Hepatic stellate cell (primary cell): ENCODE measurements around the gene WDR82.
A peak's percentile ranks its signal among the peaks of the same experiment; 100 is the strongest.
"Not testable (repeated sequence)": the region's sequence is repeated elsewhere in the genome, so short reads cannot be mapped to it uniquely, and the experiment has no call there.

Experiments
- DNase-seq: peaks from one replicate; pipeline ENCODE4 v3.0.0; 2011; ENCODE audit warnings: low spot score

The WDR82 gene

DNA sequence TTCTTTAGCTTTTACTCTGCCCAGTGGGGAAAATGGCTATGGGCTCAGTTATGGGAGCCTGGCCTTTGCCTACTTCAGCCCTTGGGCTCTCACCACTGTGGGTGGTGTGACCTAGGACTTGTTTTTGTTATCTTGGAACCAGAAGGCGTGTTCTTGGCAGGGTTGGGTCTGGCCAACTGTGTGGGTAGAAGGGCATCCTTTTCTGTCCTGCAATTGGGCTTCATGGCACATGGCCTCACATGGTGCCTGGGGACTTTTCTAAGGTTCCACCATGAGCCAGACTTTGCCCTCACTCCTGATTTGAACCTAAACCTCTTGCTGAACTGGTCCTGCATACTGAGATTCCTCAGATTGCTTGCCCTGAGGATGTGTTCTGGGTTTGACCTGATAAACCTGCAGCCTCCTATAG, 10.9 kb upstream of the WDR82 start:
- DNase-seq, result no peak

DNA sequence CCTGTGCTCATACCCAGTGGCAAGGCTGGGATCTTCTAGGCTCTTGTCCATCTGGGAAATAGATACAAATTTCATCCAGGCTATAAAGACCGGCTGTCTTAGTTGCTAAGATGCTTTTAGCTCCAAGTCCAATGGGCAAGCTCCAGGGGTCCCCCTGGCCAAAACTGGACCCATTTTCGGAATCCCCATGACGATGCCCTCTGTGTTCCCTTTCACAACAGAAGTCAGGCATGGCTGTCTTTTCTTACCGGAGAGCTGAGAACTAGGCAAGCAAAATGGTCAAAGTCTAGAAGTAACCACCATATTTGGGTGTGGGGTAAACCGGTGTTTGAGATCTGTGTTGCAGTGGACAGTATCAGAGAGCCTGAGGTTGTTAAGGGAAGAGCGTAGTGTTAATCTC, 10.2 kb upstream of the WDR82 start:
- DNase-seq, result no peak

DNA sequence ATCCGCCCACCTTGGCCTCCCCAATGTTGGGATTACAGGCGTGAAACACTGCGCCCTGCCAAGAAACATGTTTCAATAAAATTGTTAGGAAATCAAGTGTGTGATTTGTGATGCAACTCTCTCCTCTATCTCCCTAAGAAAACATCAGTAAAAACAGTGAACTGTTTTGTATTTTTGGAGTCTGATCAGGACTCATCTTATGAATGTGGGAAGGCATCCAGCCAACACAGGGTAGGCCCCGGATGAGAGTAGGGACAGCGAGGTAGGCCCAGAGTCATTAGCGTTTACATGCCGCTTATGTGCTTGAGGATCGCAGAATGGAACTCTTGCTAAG, 8.3 kb upstream of the WDR82 start:
- no peak for DNase-seq

- DNase-seq, result not testable (repeated sequence)
Observed at GRCh38 chr3:52284051-52284450, 5.6 kb upstream of the WDR82 start.

- DNase-seq, result no peak
Observed at GRCh38 chr3:52283306-52283705, 4.9 kb upstream of the WDR82 start.

DNA sequence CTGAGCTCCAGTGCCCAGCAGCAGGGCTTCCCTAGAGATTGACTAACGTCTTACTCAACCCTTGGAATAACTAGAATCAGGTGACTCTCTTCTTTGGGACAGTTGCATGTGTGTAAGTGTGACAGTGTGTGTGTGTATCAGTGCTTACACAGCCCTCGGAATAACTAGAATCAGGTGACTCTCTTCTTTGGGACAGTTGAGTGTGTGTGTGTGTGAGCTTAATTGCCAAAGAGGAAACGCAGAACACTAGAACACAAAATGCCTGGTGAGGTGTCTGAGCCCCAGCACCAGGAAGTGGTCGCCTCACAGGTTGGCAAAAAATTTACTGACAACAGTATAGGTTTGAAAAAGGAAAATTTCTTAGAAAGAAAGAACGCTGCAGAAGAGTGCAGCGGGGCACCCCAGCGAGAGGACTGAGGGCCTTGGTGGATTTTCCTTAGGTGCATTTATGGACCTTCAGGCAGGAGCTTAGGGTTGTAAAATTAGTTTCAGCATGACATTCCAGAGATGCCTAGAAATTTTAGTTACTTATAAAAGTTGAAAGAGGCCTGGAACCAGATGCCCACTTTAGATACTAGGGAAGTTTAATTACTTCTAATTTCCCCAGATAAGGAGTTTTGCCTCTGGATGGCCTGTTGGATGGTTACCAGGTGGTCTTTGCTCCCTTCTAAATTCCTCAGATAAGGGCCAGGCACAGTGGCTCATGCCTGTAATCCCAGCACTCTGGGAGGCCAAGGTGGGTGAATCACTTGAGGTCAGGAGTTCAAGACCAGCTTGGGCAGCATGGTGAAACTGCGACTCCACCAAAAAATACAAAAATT, 3.7 kb upstream of the WDR82 start:
- no peak for DNase-seq

GRCh38 chr3:52280050-52280461, 1.6 kb upstream of the WDR82 start:
- no peak for DNase-seq

DNA sequence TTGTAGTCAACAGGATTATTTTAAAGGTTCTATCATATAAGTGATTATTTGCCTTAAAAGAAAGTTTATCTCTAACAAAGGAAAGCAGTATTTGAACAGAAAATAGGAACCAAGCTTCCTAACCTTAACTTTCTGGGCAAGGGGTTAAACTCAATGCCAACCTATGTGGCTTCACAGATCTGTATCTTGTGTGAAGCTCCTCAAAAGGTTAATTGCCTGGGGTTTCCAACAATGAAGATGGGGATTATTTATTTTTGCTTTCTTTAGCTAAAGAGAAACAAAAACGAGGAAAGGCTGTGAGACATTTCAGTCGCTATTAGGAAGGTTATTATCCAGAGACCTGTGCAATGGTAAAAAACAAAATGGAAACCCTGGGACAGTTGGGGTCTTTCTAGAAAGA, 1.1 kb upstream of the WDR82 start:
- DNase-seq, result no peak

DNA sequence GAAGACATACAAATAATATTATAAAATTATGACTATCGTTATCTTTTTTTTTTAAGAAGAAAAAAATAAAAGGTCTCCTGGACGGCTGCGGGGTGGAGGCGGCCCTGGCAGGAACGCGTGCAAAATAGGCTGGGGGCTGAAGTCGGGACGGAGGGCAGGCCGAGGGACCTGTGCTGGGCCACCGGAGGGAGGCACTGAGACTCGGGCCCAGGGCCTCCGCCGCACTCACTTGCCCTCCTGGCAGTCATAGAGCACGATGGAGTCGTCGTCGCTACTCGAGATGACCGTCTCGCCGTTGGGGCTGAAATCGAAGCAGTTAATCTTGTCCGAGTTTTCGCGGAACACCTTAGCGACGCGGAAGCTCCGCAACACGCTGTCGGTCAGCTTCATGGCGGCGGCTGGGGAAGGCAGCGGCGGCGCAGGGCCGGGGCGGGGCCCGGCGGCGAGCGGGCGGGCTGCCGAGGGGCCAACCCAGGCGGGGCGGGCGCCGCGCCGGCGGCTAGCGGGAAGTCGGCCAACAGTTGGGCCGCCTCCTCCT, 408 bp downstream of the WDR82 start:
- peak; percentile 69 for DNase-seq

- DNase-seq, result peak; percentile 55
Observed at GRCh38 chr3:52277071-52277964, 1.1 kb downstream of the WDR82 start.

- not testable (repeated sequence) for DNase-seq
Observed at GRCh38 chr3:52274781-52275180, 3.7 kb downstream of the WDR82 start.

- no peak for DNase-seq
Observed at GRCh38 chr3:52272831-52273230, 5.6 kb downstream of the WDR82 start.

GRCh38 chr3:52272172-52272571, 6.3 kb downstream of the WDR82 start:
- DNase-seq, result not testable (repeated sequence)

DNA sequence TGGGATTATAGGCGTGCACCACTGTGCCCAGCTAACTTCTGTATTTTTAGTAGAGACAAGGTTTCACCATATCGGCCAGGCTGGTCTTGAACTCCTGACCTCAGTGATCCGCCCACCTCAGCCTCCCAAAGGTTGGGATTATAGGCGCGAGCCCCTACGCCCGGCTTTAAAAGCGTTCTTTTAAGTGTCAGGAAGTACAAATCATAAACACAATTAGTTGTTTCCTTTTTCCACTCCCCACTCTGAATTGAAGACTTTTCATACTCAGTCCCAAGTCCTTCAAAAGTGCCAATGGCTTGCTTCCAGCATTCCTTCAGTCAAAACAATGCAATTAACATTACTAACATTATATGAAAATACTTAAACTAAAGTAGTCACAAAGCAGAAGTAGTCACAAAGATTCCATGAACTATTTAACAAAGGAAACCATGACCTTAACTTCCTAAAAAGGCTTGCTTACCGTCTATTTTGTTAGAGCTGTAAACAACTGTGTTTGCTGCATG, 8.1 kb downstream of the WDR82 start:
- DNase-seq, result no peak

- no peak for DNase-seq
Observed at GRCh38 chr3:52269776-52270175, 8.7 kb downstream of the WDR82 start.

- no peak for DNase-seq
Observed at GRCh38 chr3:52268036-52268435, 10.4 kb downstream of the WDR82 start.

DNA sequence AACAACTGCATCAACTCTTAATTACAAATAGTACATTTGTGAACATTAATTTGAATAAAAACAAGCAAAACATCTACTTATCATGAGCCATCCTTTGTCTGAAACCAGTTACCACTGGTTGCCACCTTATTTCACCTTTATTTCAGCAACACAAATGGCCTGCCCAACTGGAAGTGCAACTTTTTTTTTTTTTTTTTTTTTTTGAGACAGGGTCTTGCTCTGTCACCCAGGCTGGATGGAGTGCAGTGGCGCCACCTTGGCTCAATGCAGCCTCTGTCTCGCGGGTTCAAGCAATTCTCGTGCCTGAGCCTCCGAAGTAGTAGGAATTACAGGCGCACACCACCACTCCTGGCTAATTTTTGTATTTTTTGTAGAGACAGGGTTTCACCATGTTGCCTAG, 13.1 kb downstream of the WDR82 start:
- DNase-seq, result no peak

GRCh38 chr3:52262447-52262846, 16.0 kb downstream of the WDR82 start:
- no peak for DNase-seq

GRCh38 chr3:52259448-52259847, 19.0 kb downstream of the WDR82 start:
- no peak for DNase-seq

- no peak for DNase-seq
Observed at GRCh38 chr3:52259035-52259434, 19.4 kb downstream of the WDR82 start.

DNA sequence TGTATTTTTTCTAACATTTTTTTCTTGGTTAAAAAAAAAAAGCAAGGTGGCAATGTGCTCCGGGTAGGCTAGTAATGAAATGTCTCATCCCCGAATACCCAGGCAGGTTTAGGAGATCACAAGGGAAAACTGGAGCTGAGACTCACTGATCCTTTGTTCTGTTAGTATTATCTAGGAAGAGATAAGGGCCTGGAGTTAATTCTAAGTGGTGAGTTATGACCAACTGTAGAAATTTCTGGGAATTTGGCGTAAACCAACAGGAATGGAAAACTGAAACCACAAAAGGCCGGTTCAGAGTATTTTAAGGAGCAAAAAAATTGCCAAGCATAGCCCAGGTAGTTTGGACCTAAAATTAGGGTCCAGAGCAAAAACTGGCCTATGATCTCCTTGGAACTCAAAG, 20.5 kb downstream of the WDR82 start:
- no peak for DNase-seq

GRCh38 chr3:52256622-52257021, 21.8 kb downstream of the WDR82 start:
- no peak for DNase-seq

DNA sequence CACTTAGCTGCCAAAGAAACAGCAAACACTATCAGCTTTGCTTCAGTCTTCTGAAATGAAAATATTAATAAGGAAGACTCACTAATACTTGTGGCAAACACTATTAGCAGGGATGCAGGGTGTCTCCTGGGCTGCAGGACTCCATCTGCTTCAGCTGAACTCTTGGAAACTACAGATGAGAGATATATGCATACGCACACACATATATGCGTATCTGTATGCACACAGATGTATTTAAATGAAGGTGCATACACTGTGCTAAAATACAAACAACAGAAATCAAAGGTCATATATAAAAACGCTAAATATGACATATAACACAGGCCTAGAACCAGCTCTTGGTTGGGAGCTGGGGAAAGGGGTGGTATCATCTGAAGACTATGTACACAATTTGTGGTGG, 22.3 kb downstream of the WDR82 start:
- no peak for DNase-seq
